GM06990 (cell line): Measurements from ENCODE around the gene UBE2D3.

Experiments
- DNase-seq: peaks from one replicate; pipeline ENCODE4 v3.0.0-alpha.2; 2011; ENCODE audit not compliant: insufficient read length; ENCODE audit errors: extremely low read depth
- H3K27me3 ChIP-seq: replicated peaks from 2 replicates; pipeline ENCODE4 v1.6.0; 2011; ENCODE audit warnings: low read length; ENCODE audit not compliant: control insufficient read depth, insufficient read depth
- H3K36me3 ChIP-seq: 2 replicates; pipeline ENCODE4 v1.5.1; 2011; ENCODE audit warnings: low read length; ENCODE audit not compliant: control insufficient read depth, insufficient read depth
- H3K4me3 ChIP-seq: replicated peaks from 2 replicates; pipeline ENCODE4 v1.5.1; 2011; ENCODE audit warnings: low read depth, mild to moderate bottlenecking, control low read depth, low read length
- CTCF ChIP-seq: IDR thresholded peaks from 2 replicates; pipeline ENCODE4 v1.5.1; 2011; ENCODE audit warnings: low read length, control low read depth, mild to moderate bottlenecking, inconsistent platforms; ENCODE audit not compliant: insufficient read depth, poor library complexity, severe bottlenecking

Gene UBE2D3

GRCh38 chr4:102809691-102810090 lies 17.7 kb downstream of the UBE2D3 start:
- H3K36me3 ChIP-seq: peaks cover 6% of the 10 kb centered on the region
- no peak for TF ChIP-seq CTCF
- H3K27me3 ChIP-seq: no peaks in the 10 kb centered on the region
- H3K4me3 ChIP-seq: no peak overlapping the region
- no peak for DNase-seq

GRCh38 chr4:102809190-102809589 lies 18.2 kb downstream of the UBE2D3 start:
- no peak for DNase-seq
- no peak overlapping the region for H3K4me3 ChIP-seq
- peaks cover 6% of the 10 kb centered on the region for H3K36me3 ChIP-seq
- TF ChIP-seq CTCF: no peak
- no peaks in the 10 kb centered on the region for H3K27me3 ChIP-seq

DNA sequence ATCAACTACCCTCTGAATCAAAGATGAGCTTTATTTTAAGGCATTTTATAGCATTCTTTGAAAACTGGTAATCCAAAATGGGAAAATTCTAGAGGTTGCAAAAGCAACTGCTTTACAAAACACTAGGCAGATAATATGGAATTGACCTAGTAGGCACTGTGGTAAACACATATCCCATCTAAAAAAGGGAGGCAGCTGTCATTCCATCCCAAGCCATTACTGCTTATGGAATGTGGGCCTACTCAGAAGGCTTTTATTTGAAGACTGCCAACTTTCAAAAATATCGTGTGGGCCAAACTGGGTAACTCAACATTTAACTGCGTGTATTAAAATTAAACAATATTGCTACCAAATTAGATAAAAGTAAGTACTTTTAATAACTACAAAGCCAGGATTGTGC lies 19.3 kb downstream of the UBE2D3 start:
- peaks cover 8% of the 10 kb centered on the region for H3K36me3 ChIP-seq

DNA sequence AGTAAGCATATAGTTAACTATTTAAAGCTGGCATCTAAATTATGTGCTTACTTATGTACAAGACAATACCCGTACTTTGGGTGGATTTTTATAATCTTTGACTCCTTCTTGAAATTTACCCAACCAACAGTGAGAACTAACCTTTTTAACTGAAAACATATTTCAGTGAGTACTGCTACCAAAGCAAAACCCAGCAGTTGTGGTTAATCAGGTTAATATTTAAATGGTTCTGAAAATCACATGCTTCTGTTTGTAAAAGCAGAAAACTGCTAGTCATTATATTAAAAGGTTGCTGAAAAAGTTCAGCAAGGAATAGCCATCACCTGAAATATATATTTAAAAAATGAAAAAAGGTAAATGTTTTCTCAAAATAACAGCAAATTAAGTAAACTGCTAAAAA lies 20.0 kb downstream of the UBE2D3 start:
- H3K36me3 ChIP-seq: peaks cover 8% of the 10 kb centered on the region
- no peak overlapping the region for H3K4me3 ChIP-seq
- no peak for TF ChIP-seq CTCF
- DNase-seq: no peak
- no peaks in the 10 kb centered on the region for H3K27me3 ChIP-seq

More for the DNA sequence above, 19.3 kb downstream of the UBE2D3 start:
- Histone ChIP-seq H3K4me3 (no peak overlapping the region), H3K27me3 (no peaks in the 10 kb centered on the region)
- DNase-seq: no peak
- no peak for TF ChIP-seq CTCF

DNA sequence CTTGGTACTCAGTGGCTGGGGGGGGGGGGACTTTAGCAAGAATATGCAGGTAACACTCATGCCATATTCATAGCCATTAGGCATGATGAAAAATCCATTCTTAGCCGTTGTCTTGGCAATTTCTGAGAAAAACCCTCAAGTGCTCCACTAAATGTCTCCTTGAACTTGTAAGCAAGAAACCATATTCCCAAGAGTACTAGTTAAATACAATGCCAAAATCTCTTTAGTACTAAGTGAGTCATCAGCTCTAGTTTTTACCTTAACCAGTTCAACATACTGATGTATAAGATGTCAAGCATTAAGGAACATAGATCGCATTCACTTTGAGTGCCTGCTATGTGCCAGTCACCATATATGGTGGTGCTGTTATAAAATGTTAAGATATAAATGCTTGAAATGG lies 27.5 kb downstream of the UBE2D3 start:
- TF ChIP-seq CTCF: no peak
- Histone ChIP-seq H3K27me3 (no peaks in the 10 kb centered on the region), H3K36me3 (peaks cover 7% of the 10 kb centered on the region), H3K4me3 (no peak overlapping the region)
- DNase-seq: no peak

GRCh38 chr4:102794999-102795398 lies 32.4 kb downstream of the UBE2D3 start:
- TF ChIP-seq CTCF: no peak
- DNase-seq: no peak
- Histone ChIP-seq H3K4me3 (no peak overlapping the region), H3K36me3 (peaks cover 6% of the 10 kb centered on the region), H3K27me3 (no peaks in the 10 kb centered on the region)
